ENCODE measurements around the gene CAMK2A.

Gene CAMK2A

GRCh38 chr5:150210644-150211043 is 78.9 kb downstream of the CAMK2A start:
- Histone ChIP-seq H3K4me3 (replicated peaks; ENCODE audit: insufficient read depth, low read length) (no peak overlapping the region), H3K27me3 (ENCODE audit: insufficient read depth, poor library complexity, severe bottlenecking) (peaks cover 8% of the 10 kb centered on the region), H3K27ac (replicated peaks) (no peak overlapping the region)
- no peak for TF ChIP-seq REST (IDR thresholded peaks at IDR 0.05; ENCODE audit: insufficient replicate concordance, low read depth)
- DNase-seq (ENCODE audit: low read depth in 1 of 2, low spot score in 1 of 2): no peak

DNA sequence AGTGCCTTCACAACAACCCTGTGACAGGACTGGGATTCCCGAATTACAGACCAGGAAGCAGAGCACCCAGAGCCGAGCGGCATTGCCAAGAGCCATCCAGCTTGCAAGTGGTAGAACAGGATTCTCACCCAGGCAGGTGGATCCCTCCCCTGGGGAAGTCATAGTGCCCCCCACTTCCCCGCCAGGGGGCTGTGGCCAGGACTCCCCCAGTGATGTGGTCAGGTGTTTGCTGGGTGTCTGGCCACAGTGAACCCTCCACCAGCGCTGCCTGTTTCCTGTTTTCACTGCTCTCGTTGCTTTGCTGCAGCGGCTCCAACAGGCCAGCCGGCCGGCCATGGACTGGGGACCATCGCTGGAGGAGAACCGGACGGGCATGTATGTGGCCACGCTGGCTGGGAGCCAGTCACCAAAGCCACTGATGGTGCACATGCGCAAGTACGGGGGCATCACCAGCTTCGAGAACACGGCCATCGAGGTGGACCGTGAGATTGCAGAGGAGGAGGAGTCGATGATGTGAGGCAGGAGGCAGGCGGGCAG is 80.4 kb downstream of the CAMK2A start:
- no peak for TF ChIP-seq GABPA (IDR thresholded peaks at IDR 0.05; ENCODE audit: low read depth)
- TF ChIP-seq POLR2AphosphoS5 (IDR thresholded peaks at IDR 0.05; ENCODE audit: low read depth): peak; percentile 68
- TF ChIP-seq REST (IDR thresholded peaks at IDR 0.05; ENCODE audit: insufficient replicate concordance, low read depth): no peak
- TF ChIP-seq SPI1 (IDR thresholded peaks at IDR 0.05; ENCODE audit: borderline replicate concordance, low read depth): peak; percentile 51; the same call in 1 of the 2 replicates
- DNase-seq (ENCODE audit: low read depth in 1 of 2, low spot score in 1 of 2): peak; percentile 15 to 30
- no peak overlapping the region for H3K4me3 ChIP-seq (replicated peaks; ENCODE audit: insufficient read depth, low read length)
- H3K27me3 ChIP-seq (ENCODE audit: insufficient read depth, poor library complexity, severe bottlenecking): peaks cover 8% of the 10 kb centered on the region
- no peak overlapping the region for H3K27ac ChIP-seq (replicated peaks)

DNA sequence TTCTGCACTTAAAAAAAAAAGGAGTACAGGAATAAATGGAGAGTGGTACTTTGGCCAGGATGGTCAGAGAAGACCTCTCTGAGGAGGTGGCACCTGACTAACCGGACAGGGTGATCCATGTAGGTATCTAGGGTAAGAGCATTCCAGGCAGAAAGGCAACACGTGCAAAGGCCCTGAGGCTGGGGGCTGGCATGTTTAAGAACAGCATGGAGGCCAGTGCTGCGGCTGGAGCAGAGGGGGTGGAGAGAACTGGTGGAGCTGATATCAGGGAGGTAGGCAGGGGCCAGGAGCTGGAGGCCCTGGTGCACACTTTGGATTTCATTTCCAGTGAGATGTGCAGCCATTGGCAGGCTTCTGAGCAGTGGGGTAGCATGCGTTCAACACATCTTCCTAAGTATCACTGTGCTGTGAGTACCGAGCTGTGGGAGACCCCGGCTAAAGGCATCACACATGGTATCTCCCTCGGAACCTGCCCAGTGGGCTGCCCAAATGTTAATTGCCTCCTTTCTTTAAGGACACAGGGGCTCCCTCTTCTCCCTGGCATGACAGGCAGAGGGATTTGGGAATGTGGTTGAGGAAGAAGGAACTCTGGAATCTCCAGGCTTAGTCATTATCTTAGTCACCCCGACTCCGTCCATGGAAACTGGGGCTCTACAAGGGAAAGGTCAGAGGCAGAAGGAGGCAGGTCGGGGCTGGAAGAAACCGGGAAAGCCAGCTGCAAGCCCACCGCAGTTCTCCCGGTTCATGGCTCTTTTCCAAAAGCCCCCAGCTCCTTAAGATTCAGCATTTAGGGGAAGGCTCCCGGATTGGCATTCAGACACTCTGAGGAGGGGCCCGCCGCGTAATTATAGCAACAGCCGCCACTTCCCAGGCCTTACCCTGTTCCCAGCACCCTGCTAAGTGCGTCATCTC is 81.1 kb downstream of the CAMK2A start:
- DNase-seq (ENCODE audit: low read depth in 1 of 2, low spot score in 1 of 2): no peak
- Histone ChIP-seq H3K4me3 (replicated peaks; ENCODE audit: insufficient read depth, low read length) (no peak overlapping the region), H3K27ac (replicated peaks) (no peak overlapping the region), H3K27me3 (ENCODE audit: insufficient read depth, poor library complexity, severe bottlenecking) (peaks cover 8% of the 10 kb centered on the region)
- TF ChIP-seq REST (IDR thresholded peaks at IDR 0.05; ENCODE audit: insufficient replicate concordance, low read depth): no peak
- TF ChIP-seq SPI1 (IDR thresholded peaks at IDR 0.05; ENCODE audit: borderline replicate concordance, low read depth): no peak
- TF ChIP-seq, protein P1, sequence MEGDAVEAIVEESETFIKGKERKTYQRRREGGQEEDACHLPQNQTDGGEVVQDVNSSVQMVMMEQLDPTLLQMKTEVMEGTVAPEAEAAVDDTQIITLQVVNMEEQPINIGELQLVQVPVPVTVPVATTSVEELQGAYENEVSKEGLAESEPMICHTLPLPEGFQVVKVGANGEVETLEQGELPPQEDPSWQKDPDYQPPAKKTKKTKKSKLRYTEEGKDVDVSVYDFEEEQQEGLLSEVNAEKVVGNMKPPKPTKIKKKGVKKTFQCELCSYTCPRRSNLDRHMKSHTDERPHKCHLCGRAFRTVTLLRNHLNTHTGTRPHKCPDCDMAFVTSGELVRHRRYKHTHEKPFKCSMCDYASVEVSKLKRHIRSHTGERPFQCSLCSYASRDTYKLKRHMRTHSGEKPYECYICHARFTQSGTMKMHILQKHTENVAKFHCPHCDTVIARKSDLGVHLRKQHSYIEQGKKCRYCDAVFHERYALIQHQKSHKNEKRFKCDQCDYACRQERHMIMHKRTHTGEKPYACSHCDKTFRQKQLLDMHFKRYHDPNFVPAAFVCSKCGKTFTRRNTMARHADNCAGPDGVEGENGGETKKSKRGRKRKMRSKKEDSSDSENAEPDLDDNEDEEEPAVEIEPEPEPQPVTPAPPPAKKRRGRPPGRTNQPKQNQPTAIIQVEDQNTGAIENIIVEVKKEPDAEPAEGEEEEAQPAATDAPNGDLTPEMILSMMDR (IDR thresholded peaks at IDR 0.05; ENCODE audit: insufficient read depth, low read length): no peak
- no peak for TF ChIP-seq POLR2AphosphoS5 (IDR thresholded peaks at IDR 0.05; ENCODE audit: low read depth)
- no peak for TF ChIP-seq GABPA (IDR thresholded peaks at IDR 0.05; ENCODE audit: low read depth)

DNA sequence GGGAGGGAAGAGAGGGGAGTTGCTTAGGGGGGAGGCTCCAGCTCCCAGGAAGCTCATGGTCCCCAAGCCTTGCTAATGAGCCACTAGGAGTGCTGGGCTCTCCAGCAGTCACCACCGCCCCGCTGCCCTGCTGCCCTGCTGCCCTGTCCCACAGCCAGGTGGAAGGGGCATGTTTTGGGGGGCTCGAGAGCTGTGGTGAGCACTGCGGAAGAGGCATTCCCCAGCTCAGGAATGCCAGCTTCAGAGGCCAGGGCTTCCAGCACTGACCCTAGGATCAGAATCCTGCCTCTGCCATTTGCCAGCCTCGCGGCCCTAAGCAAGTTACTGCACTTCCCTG is 82.8 kb downstream of the CAMK2A start:
- DNase-seq (ENCODE audit: low read depth in 1 of 2, low spot score in 1 of 2): no peak
- TF ChIP-seq, protein P1 (IDR thresholded peaks at IDR 0.05; ENCODE audit: insufficient read depth, low read length): no peak
- TF ChIP-seq POLR2AphosphoS5 (IDR thresholded peaks at IDR 0.05; ENCODE audit: low read depth) (no peak), REST (IDR thresholded peaks at IDR 0.05; ENCODE audit: insufficient replicate concordance, low read depth) (no peak), SPI1 (IDR thresholded peaks at IDR 0.05; ENCODE audit: borderline replicate concordance, low read depth) (no peak), GABPA (IDR thresholded peaks at IDR 0.05; ENCODE audit: low read depth) (no peak)
- peaks cover 8% of the 10 kb centered on the region for H3K27me3 ChIP-seq (ENCODE audit: insufficient read depth, poor library complexity, severe bottlenecking)
- H3K27ac ChIP-seq (replicated peaks): no peak overlapping the region
- no peak overlapping the region for H3K4me3 ChIP-seq (replicated peaks; ENCODE audit: insufficient read depth, low read length)
